ENCODE measurements around the gene PSRC1.

DNA sequence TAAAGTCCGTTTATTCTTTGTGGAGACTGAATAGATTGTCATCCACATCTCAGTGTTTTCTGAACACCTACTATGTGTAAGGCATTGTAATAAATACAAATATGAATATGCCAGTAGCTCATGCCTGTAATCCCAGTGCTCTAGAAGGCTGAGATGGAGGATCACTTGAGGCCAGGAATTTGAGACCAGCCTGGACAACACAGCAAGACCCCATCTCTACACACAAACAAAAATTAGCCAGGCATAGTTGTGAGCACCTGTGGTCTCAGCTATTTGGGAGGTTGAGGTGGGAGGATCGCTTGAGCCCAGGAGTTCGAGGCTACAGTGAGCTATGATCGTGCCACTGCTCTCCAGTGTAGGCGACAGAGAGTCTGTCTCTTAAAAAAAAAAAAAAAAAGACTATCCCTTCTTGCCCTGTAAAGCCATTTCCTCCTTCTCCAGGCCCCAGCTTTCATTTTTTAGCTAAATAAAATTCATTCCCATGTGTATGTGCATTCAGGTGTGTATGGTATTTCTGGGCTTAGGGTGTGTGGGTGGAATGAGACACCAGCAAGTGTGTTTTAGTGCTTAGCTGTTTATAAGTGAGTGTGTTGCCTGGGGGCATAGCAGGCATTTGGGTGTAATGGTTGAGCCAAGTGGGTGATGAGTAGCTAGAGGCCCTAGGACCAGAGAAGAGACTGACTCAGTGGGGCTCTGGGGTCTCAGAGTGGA is 25.8 kb downstream of the PSRC1 start:
- TF ChIP-seq CTCF (IDR thresholded peaks at IDR 0.05) (no peak), POLR2A (IDR thresholded peaks at IDR 0.05) (no peak)
